Activated T-helper 1 cell treated with anti-CD3 and anti-CD28 coated beads, Interleukin-12 subunit alpha, Interleukin-12 subunit beta, Interleukin-2, Interleukin-4 antibody, amounts not matched to agents 30 ng/mL and 10 ng/mL and 1 ng/mL, durations not matched to agents 14 hours and 24 hours and 36 hours (primary cell): ENCODE results near the gene TBC1D22B. TPM values are rescaled to one million over a fixed set of nuclear protein-coding genes. Genes with fewer than 3 reads are reported as not detected.
"Not testable (repeated sequence)": the region's sequence is repeated elsewhere in the genome, so short reads cannot be mapped to it uniquely, and the experiment has no call there.

Experiments
- DNase-seq: peaks from one replicate; pipeline ENCODE4 v3.0.0; 2021; ENCODE audit warnings: low spot score
- H3K27ac Mint-ChIP-seq: one replicate; pipeline ENCODE4 v1.8.0; 2021; ENCODE audit warnings: mild to moderate bottlenecking, mixed read lengths
- H3K27me3 Mint-ChIP-seq: one replicate; pipeline ENCODE4 v1.8.0; 2022; ENCODE audit warnings: mild to moderate bottlenecking, moderate library complexity, mixed read lengths; ENCODE audit not compliant: insufficient read depth
- H3K36me3 Mint-ChIP-seq: one replicate; pipeline ENCODE4 v1.8.0; 2021; ENCODE audit warnings: low read depth, mixed read lengths
- H3K4me1 Mint-ChIP-seq: one replicate; pipeline ENCODE4 v1.8.0; 2021; ENCODE audit warnings: low read depth, mixed read lengths
- H3K4me3 Mint-ChIP-seq: one replicate; pipeline ENCODE4 v1.8.0; 2021; ENCODE audit warnings: mild to moderate bottlenecking, moderate library complexity, mixed read lengths
- H3K9me3 Mint-ChIP-seq: one replicate; pipeline ENCODE4 v1.8.0; 2021; ENCODE audit warnings: mixed read lengths
- intact Hi-C: fragments of 100-400 bp; cut with micrococcal nuclease; formaldehyde crosslinking; loops from one replicate; pipeline ENCODE4 v1.15.1; 2024
- total RNA-seq: library from RNA; stranded (reverse); gene quantifications from 2 replicates; pipeline ENCODE4 v1.2.3, GENCODE V29; 2022

Gene TBC1D22B
- total RNA-seq, 1 donor from 2014 or later, result 20.8 TPM

- H3K4me1 Mint-ChIP-seq, result peaks cover 33% of the 10 kb centered on the region
- no peaks in the 10 kb centered on the region for H3K9me3 Mint-ChIP-seq
- H3K4me3 Mint-ChIP-seq, result no peak overlapping the region
- H3K36me3 Mint-ChIP-seq, result peaks cover 29% of the 10 kb centered on the region
- no peak overlapping the region for H3K27ac Mint-ChIP-seq
- no peak for DNase-seq
- intact Hi-C loops, result loop anchor here (1.0 kb wide), 3 partner anchors 93 to 297 kb away; no protein-coding TSS in a partner anchor
- no peaks in the 10 kb centered on the region for H3K27me3 Mint-ChIP-seq
Observed at GRCh38 chr6:37315157-37315515, 57.6 kb downstream of the TBC1D22B start.

- H3K4me1 Mint-ChIP-seq, result peaks cover 30% of the 10 kb centered on the region
- peaks cover 30% of the 10 kb centered on the region for H3K36me3 Mint-ChIP-seq
- intact Hi-C loops, result no loop called here
- no peak overlapping the region for H3K27ac Mint-ChIP-seq
- H3K4me3 Mint-ChIP-seq, result no peak overlapping the region
- no peaks in the 10 kb centered on the region for H3K27me3 Mint-ChIP-seq
- DNase-seq, result no peak
- H3K9me3 Mint-ChIP-seq, result no peaks in the 10 kb centered on the region
Observed at GRCh38 chr6:37316071-37316470, 58.5 kb downstream of the TBC1D22B start.

- no peak overlapping the region for H3K4me3 Mint-ChIP-seq
- DNase-seq, result no peak
- no peaks in the 10 kb centered on the region for H3K9me3 Mint-ChIP-seq
- H3K27me3 Mint-ChIP-seq, result no peaks in the 10 kb centered on the region
- no peak overlapping the region for H3K27ac Mint-ChIP-seq
- peaks cover 31% of the 10 kb centered on the region for H3K36me3 Mint-ChIP-seq
- intact Hi-C loops, result no loop called here
- peaks cover 23% of the 10 kb centered on the region for H3K4me1 Mint-ChIP-seq
Observed at GRCh38 chr6:37317312-37318038, 59.9 kb downstream of the TBC1D22B start.

- H3K4me3 Mint-ChIP-seq, result no peak overlapping the region
- H3K36me3 Mint-ChIP-seq, result peaks cover 26% of the 10 kb centered on the region
- no peaks in the 10 kb centered on the region for H3K9me3 Mint-ChIP-seq
- intact Hi-C loops, result no loop called here
- H3K4me1 Mint-ChIP-seq, result peaks cover 20% of the 10 kb centered on the region
- no peak for DNase-seq
- H3K27me3 Mint-ChIP-seq, result no peaks in the 10 kb centered on the region
- H3K27ac Mint-ChIP-seq, result no peak overlapping the region
Observed at GRCh38 chr6:37319156-37319555, 61.6 kb downstream of the TBC1D22B start.

- Mint-ChIP-seq H3K9me3 (no peaks in the 10 kb centered on the region), H3K27me3 (no peaks in the 10 kb centered on the region), H3K4me1 (peaks cover 14% of the 10 kb centered on the region), H3K27ac (peak overlapping the region; percentile 69), H3K36me3 (peaks cover 21% of the 10 kb centered on the region), H3K4me3 (no peak overlapping the region)
- DNase-seq, result no peak
- intact Hi-C loops, result loop anchor here (10.0 kb wide), 1 partner anchor 115 kb away; the partner anchor contains the start of gene CMTR1
Observed at GRCh38 chr6:37319856-37320480, 62.4 kb downstream of the TBC1D22B start.

GRCh38 chr6:37320646-37321045, 63.1 kb downstream of the TBC1D22B start:
- Mint-ChIP-seq H3K4me1 (peaks cover 14% of the 10 kb centered on the region), H3K4me3 (no peak overlapping the region), H3K9me3 (no peaks in the 10 kb centered on the region), H3K27ac (no peak overlapping the region), H3K36me3 (peaks cover 21% of the 10 kb centered on the region), H3K27me3 (no peaks in the 10 kb centered on the region)
- DNase-seq, result no peak
- intact Hi-C loops, result loop anchor here (10.0 kb wide), 1 partner anchor 114 kb away; the partner anchor contains the start of gene CMTR1

- Mint-ChIP-seq H3K27ac (peak overlapping the region; percentile 3), H3K27me3 (no peaks in the 10 kb centered on the region), H3K4me1 (peaks cover 19% of the 10 kb centered on the region), H3K9me3 (no peaks in the 10 kb centered on the region), H3K4me3 (no peak overlapping the region), H3K36me3 (peaks cover 23% of the 10 kb centered on the region)
- intact Hi-C loops, result loop anchor here (10.0 kb wide), 1 partner anchor 114 kb away; the partner anchor contains the start of gene CMTR1
- no peak for DNase-seq
Observed at GRCh38 chr6:37321101-37321500, 63.5 kb downstream of the TBC1D22B start.

GRCh38 chr6:37321516-37322415, 64.2 kb downstream of the TBC1D22B start:
- Mint-ChIP-seq H3K27me3 (no peaks in the 10 kb centered on the region), H3K4me3 (no peak overlapping the region)

GRCh38 chr6:37323580-37323979, 66.0 kb downstream of the TBC1D22B start:
- H3K4me1 Mint-ChIP-seq, result peaks cover 19% of the 10 kb centered on the region
- H3K4me3 Mint-ChIP-seq, result no peak overlapping the region
- peak overlapping the region; percentile 50 for H3K27ac Mint-ChIP-seq
- DNase-seq, result no peak
- intact Hi-C loops, result loop anchor here (10.0 kb wide), 1 partner anchor 111 kb away; the partner anchor contains the start of gene CMTR1
- no peaks in the 10 kb centered on the region for H3K9me3 Mint-ChIP-seq
- H3K36me3 Mint-ChIP-seq, result peaks cover 22% of the 10 kb centered on the region
- H3K27me3 Mint-ChIP-seq, result no peaks in the 10 kb centered on the region

More at GRCh38 chr6:37321516-37322415, 64.2 kb downstream of the TBC1D22B start:
- intact Hi-C loops, result loop anchor here (10.0 kb wide), 1 partner anchor 113 kb away; the partner anchor contains the start of gene CMTR1
- Mint-ChIP-seq H3K4me1 (peaks cover 19% of the 10 kb centered on the region), H3K9me3 (no peaks in the 10 kb centered on the region), H3K36me3 (peaks cover 21% of the 10 kb centered on the region), H3K27ac (peak overlapping the region; percentile 16)
- no peak for DNase-seq

- intact Hi-C loops, result loop anchor here (1.0 to 10.0 kb wide), 5 partner anchors 29 to 1348 kb away; partner anchors contain the start of genes CMTR1 and RNF8
- Mint-ChIP-seq H3K4me1 (peaks cover 19% of the 10 kb centered on the region), H3K27ac (peak overlapping the region; percentile 64), H3K4me3 (no peak overlapping the region), H3K36me3 (peaks cover 25% of the 10 kb centered on the region), H3K9me3 (no peaks in the 10 kb centered on the region), H3K27me3 (no peaks in the 10 kb centered on the region)
- no peak for DNase-seq
Observed at GRCh38 chr6:37324131-37325033, 66.8 kb downstream of the TBC1D22B start.

- intact Hi-C loops, H3K9me3 Mint-ChIP-seq, DNase-seq, H3K27me3 Mint-ChIP-seq, H3K27ac Mint-ChIP-seq, H3K4me3 Mint-ChIP-seq: not testable (repeated sequence)
- Mint-ChIP-seq H3K4me1 (peaks cover 15% of the 10 kb centered on the region), H3K36me3 (peaks cover 25% of the 10 kb centered on the region)
Observed at GRCh38 chr6:37330345-37330744, 72.8 kb downstream of the TBC1D22B start.

GRCh38 chr6:37331047-37331446, 73.5 kb downstream of the TBC1D22B start:
- no peak for DNase-seq
- no peak overlapping the region for H3K4me3 Mint-ChIP-seq
- H3K27me3 Mint-ChIP-seq, result no peaks in the 10 kb centered on the region
- peaks cover 10% of the 10 kb centered on the region for H3K4me1 Mint-ChIP-seq
- H3K9me3 Mint-ChIP-seq, result no peaks in the 10 kb centered on the region
- H3K27ac Mint-ChIP-seq, result no peak overlapping the region
- intact Hi-C loops, result no loop called here
- peaks cover 23% of the 10 kb centered on the region for H3K36me3 Mint-ChIP-seq
